Neural progenitor cell (in vitro differentiated cells): ENCODE results near the gene ZNF827. TPM values are rescaled to one million over a fixed set of nuclear protein-coding genes. Genes with fewer than 3 reads are reported as not detected.

Experiments
- DNase-seq: peaks from one replicate; pipeline ENCODE4 v3.0.0-alpha.2; 2016; ENCODE audit warnings: low spot score
- H2AFZ ChIP-seq: fragments of 200-600 bp; sonication (generic); replicated peaks from 2 replicates; pipeline ENCODE4 v1.6.1; 2016; ENCODE audit warnings: antibody characterized with exemption
- H3F3A ChIP-seq: fragments of 200-600 bp; sonication (generic); 2 replicates; pipeline ENCODE4 v1.6.1; 2016; ENCODE audit warnings: antibody characterized with exemption, low read depth
- H3K27ac ChIP-seq: fragments of 200-600 bp; sonication (generic); 2 replicates; pipeline ENCODE4 v1.5.1; 2016; ENCODE audit warnings: mild to moderate bottlenecking
- H3K27me3 ChIP-seq: fragments of 200-600 bp; sonication (generic); 2 replicates; pipeline ENCODE4 v1.6.1; 2016; ENCODE audit warnings: mild to moderate bottlenecking, moderate library complexity
- H3K36me3 ChIP-seq: fragments of 200-600 bp; sonication (generic); 2 replicates; pipeline ENCODE4 v1.5.1; 2016
- H3K4me1 ChIP-seq: fragments of 200-600 bp; sonication (generic); 2 replicates; pipeline ENCODE4 v1.6.1; 2016; ENCODE audit warnings: mixed run types
- H3K4me2 ChIP-seq: fragments of 200-600 bp; sonication (generic); 2 replicates; pipeline ENCODE4 v1.6.1; 2016
- H3K4me3 ChIP-seq: fragments of 200-600 bp; sonication (generic); 2 replicates; pipeline ENCODE4 v1.5.1; 2016
- H3K79me2 ChIP-seq: fragments of 200-600 bp; sonication (generic); 2 replicates; pipeline ENCODE4 v1.6.1; 2016; ENCODE audit warnings: low read depth
- H3K9ac ChIP-seq: fragments of 200-600 bp; sonication (generic); 2 replicates; pipeline ENCODE4 v1.6.1; 2016
- H3K9me3 ChIP-seq: fragments of 200-600 bp; sonication (generic); 2 replicates; pipeline ENCODE4 v1.5.1; 2016; ENCODE audit warnings: low read depth
- H4K20me1 ChIP-seq: fragments of 200-600 bp; sonication (generic); 2 replicates; pipeline ENCODE4 v1.6.1; 2016; ENCODE audit warnings: low read depth
- H3K27ac Mint-ChIP-seq: 3 replicates; pipeline ENCODE4 v1.8.0; 2021; ENCODE audit warnings: mixed read lengths
- H3K27me3 Mint-ChIP-seq: 2 replicates; pipeline ENCODE4 v1.8.0; 2022; ENCODE audit warnings: low read depth, mild to moderate bottlenecking, inconsistent platforms, moderate library complexity, mixed read lengths; ENCODE audit not compliant: insufficient read depth
- H3K36me3 Mint-ChIP-seq: 3 replicates; pipeline ENCODE4 v1.8.0; 2021; ENCODE audit warnings: mixed read lengths
- H3K4me1 Mint-ChIP-seq: 3 replicates; pipeline ENCODE4 v1.8.0; 2021; ENCODE audit warnings: mixed read lengths
- H3K4me3 Mint-ChIP-seq: 3 replicates; pipeline ENCODE4 v1.8.0; 2021; ENCODE audit warnings: mild to moderate bottlenecking, moderate library complexity, mixed read lengths
- H3K9me3 Mint-ChIP-seq: 3 replicates; pipeline ENCODE4 v1.8.0; 2020; ENCODE audit warnings: mixed read lengths
- CTCF ChIP-seq: fragments of 200-600 bp; sonication (generic); IDR thresholded peaks from 2 replicates; pipeline ENCODE4 v1.5.1; 2017; ENCODE audit warnings: antibody characterized with exemption, mild to moderate bottlenecking
- EZH2 ChIP-seq: fragments of 200-600 bp; sonication (generic); IDR thresholded peaks from 2 replicates; pipeline ENCODE4 v1.6.1; 2017; ENCODE audit warnings: antibody characterized with exemption, mild to moderate bottlenecking, moderate library complexity
- EZH2phosphoT487 ChIP-seq: fragments of 200-600 bp; sonication (generic); IDR thresholded peaks from 2 replicates; pipeline ENCODE4 v1.6.1; 2017; ENCODE audit warnings: antibody characterized with exemption
- total RNA-seq: library from RNA; depleted of rRNA; stranded (reverse); fragments of >200 nt; gene quantifications from 2 replicates; pipeline ENCODE4 v1.2.3, GENCODE V29; 2015; ENCODE audit warnings: low replicate concordance

The ZNF827 gene
- total RNA-seq, 1 donor from 2014 or later = 7.7 TPM

- no peak for DNase-seq
Measured at GRCh38 chr4:145871209-145871608, 67.4 kb downstream of the ZNF827 start.

GRCh38 chr4:145870155-145871020 is 68.2 kb downstream of the ZNF827 start:
- Histone ChIP-seq H3K27ac (no peak overlapping the region), H3K27me3 (no peaks in the 10 kb centered on the region), H3K36me3 (no peaks in the 10 kb centered on the region), H4K20me1 (no peaks in the 10 kb centered on the region), H3K4me3 (no peak overlapping the region), H3K4me1 (no peaks in the 10 kb centered on the region), H3K79me2 (no peaks in the 10 kb centered on the region), H3K9ac (no peak overlapping the region), H3K4me2 (no peak overlapping the region), H2AFZ (no peak overlapping the region), H3F3A (no peaks in the 10 kb centered on the region), H3K9me3 (no peaks in the 10 kb centered on the region)
- Mint-ChIP-seq H3K27ac (no peak overlapping the region), H3K4me1 (peaks cover 31% of the 10 kb centered on the region), H3K27me3 (no peaks in the 10 kb centered on the region), H3K36me3 (peaks cover 38% of the 10 kb centered on the region), H3K4me3 (no peak overlapping the region), H3K9me3 (no peaks in the 10 kb centered on the region)
- no peak for TF ChIP-seq CTCF
- no peak for TF ChIP-seq EZH2
- no peak for TF ChIP-seq EZH2phosphoT487
- no peak for DNase-seq

More at GRCh38 chr4:145871209-145871608, 67.4 kb downstream of the ZNF827 start:
- Histone ChIP-seq H3K4me3 (no peak overlapping the region), H3K9me3 (no peaks in the 10 kb centered on the region), H4K20me1 (no peaks in the 10 kb centered on the region), H2AFZ (no peak overlapping the region), H3K9ac (no peak overlapping the region), H3K4me2 (no peak overlapping the region), H3K79me2 (no peaks in the 10 kb centered on the region), H3F3A (no peaks in the 10 kb centered on the region), H3K36me3 (no peaks in the 10 kb centered on the region), H3K4me1 (no peaks in the 10 kb centered on the region), H3K27me3 (no peaks in the 10 kb centered on the region), H3K27ac (no peak overlapping the region)
- H3K4me1 Mint-ChIP-seq = peaks cover 23% of the 10 kb centered on the region
- H3K4me3 Mint-ChIP-seq = no peak overlapping the region
- H3K36me3 Mint-ChIP-seq = peaks cover 35% of the 10 kb centered on the region
- TF ChIP-seq EZH2 (no peak), CTCF (no peak), EZH2phosphoT487 (no peak)
- no peaks in the 10 kb centered on the region for H3K27me3 Mint-ChIP-seq
- no peaks in the 10 kb centered on the region for H3K9me3 Mint-ChIP-seq
- H3K27ac Mint-ChIP-seq = no peak overlapping the region

- no peaks in the 10 kb centered on the region for H3F3A ChIP-seq
- Mint-ChIP-seq H3K4me3 (no peak overlapping the region), H3K36me3 (peaks cover 34% of the 10 kb centered on the region), H3K4me1 (peaks cover 33% of the 10 kb centered on the region), H3K27ac (no peak overlapping the region), H3K27me3 (peaks cover 2% of the 10 kb centered on the region), H3K9me3 (no peaks in the 10 kb centered on the region)
- no peak overlapping the region for H3K4me2 ChIP-seq
- no peaks in the 10 kb centered on the region for H3K4me1 ChIP-seq
- no peak for DNase-seq
- no peaks in the 10 kb centered on the region for H4K20me1 ChIP-seq
- H2AFZ ChIP-seq = no peak overlapping the region
- H3K27me3 ChIP-seq = no peaks in the 10 kb centered on the region
- TF ChIP-seq EZH2 (no peak), EZH2phosphoT487 (no peak), CTCF (no peak)
- no peak overlapping the region for H3K4me3 ChIP-seq
- no peaks in the 10 kb centered on the region for H3K79me2 ChIP-seq
- no peaks in the 10 kb centered on the region for H3K9me3 ChIP-seq
- H3K9ac ChIP-seq = no peak overlapping the region
- H3K36me3 ChIP-seq = no peaks in the 10 kb centered on the region
- H3K27ac ChIP-seq = no peak overlapping the region
Measured at GRCh38 chr4:145868637-145869409, 69.8 kb downstream of the ZNF827 start.
